Ishikawa (cell line): Measurements from ENCODE around the gene CTAG1B.

Source experiments
- CREB1 ChIP-seq: IDR thresholded peaks from 2 replicates; pipeline ENCODE4 v1.6.1; 2012; ENCODE audit warnings: low read depth
- EGR1 ChIP-seq: IDR thresholded peaks from 2 replicates; pipeline ENCODE4 v1.6.1; 2012
- EP300 ChIP-seq: IDR thresholded peaks from 2 replicates; pipeline ENCODE4 v1.6.1; 2012; ENCODE audit warnings: borderline replicate concordance
- FOXM1 ChIP-seq: IDR thresholded peaks from 2 replicates; pipeline ENCODE4 v1.6.1; 2012; ENCODE audit warnings: low read depth, borderline replicate concordance
- NFIC ChIP-seq: IDR thresholded peaks from 2 replicates; pipeline ENCODE4 v1.6.1; 2012
- RAD21 ChIP-seq: IDR thresholded peaks from 2 replicates; pipeline ENCODE4 v1.6.1; 2012; ENCODE audit warnings: low read depth
- TAF1 ChIP-seq: IDR thresholded peaks from 2 replicates; pipeline ENCODE4 v1.6.1; 2012; ENCODE audit warnings: low read depth, mild to moderate bottlenecking
- TCF12 ChIP-seq: IDR thresholded peaks from 2 replicates; pipeline ENCODE4 v1.6.1; 2012; ENCODE audit warnings: low read depth
- YY1 ChIP-seq: IDR thresholded peaks from 2 replicates; pipeline ENCODE4 v1.6.1; 2012; ENCODE audit warnings: low read depth
- ZBTB7A ChIP-seq: IDR thresholded peaks from 2 replicates; pipeline ENCODE4 v1.6.1; 2012; ENCODE audit warnings: low read depth
- TF ChIP-seq, protein P1 (sequence below): IDR thresholded peaks from 2 replicates; pipeline ENCODE4 v1.6.1; 2012
- TF ChIP-seq, protein P2 (sequence below): IDR thresholded peaks from 2 replicates; pipeline ENCODE4 v1.6.1; 2012
- TF ChIP-seq, protein P3 (sequence below): IDR thresholded peaks from 2 replicates; pipeline ENCODE4 v1.6.1; 2012; ENCODE audit warnings: low read depth, mild to moderate bottlenecking

DNA sequence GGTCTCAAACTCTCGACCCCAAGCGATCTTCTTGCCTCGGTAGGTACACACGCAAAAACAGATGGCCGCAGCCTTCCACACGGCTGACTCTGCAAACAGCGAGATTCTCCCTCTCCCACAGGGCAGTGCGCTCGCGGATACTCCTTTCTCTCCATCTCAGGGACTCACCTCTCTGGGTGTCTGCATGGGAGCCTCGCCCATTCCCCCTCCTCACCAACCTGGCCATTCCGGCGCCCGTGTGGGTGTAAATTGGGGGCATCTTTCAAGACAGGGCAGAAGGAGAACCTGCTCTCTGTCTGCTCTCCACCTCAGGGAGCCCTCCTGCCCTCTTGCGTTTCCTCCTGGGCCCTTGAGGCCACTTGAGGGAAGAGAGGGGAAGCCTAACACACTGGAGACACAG is 29.8 kb upstream of the CTAG1B start:
- TF ChIP-seq EGR1 (no peak), NFIC (no peak), EP300 (no peak), RAD21 (no peak), ZBTB7A (no peak), TCF12 (no peak), CREB1 (no peak), FOXM1 (no peak), YY1 (no peak), TAF1 (no peak)
- TF ChIP-seq, protein P1, sequence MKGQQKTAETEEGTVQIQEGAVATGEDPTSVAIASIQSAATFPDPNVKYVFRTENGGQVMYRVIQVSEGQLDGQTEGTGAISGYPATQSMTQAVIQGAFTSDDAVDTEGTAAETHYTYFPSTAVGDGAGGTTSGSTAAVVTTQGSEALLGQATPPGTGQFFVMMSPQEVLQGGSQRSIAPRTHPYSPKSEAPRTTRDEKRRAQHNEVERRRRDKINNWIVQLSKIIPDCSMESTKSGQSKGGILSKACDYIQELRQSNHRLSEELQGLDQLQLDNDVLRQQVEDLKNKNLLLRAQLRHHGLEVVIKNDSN, result no peak
- TF ChIP-seq, protein P2, sequence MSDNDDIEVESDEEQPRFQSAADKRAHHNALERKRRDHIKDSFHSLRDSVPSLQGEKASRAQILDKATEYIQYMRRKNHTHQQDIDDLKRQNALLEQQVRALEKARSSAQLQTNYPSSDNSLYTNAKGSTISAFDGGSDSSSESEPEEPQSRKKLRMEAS, result no peak
- TF ChIP-seq, protein P3, sequence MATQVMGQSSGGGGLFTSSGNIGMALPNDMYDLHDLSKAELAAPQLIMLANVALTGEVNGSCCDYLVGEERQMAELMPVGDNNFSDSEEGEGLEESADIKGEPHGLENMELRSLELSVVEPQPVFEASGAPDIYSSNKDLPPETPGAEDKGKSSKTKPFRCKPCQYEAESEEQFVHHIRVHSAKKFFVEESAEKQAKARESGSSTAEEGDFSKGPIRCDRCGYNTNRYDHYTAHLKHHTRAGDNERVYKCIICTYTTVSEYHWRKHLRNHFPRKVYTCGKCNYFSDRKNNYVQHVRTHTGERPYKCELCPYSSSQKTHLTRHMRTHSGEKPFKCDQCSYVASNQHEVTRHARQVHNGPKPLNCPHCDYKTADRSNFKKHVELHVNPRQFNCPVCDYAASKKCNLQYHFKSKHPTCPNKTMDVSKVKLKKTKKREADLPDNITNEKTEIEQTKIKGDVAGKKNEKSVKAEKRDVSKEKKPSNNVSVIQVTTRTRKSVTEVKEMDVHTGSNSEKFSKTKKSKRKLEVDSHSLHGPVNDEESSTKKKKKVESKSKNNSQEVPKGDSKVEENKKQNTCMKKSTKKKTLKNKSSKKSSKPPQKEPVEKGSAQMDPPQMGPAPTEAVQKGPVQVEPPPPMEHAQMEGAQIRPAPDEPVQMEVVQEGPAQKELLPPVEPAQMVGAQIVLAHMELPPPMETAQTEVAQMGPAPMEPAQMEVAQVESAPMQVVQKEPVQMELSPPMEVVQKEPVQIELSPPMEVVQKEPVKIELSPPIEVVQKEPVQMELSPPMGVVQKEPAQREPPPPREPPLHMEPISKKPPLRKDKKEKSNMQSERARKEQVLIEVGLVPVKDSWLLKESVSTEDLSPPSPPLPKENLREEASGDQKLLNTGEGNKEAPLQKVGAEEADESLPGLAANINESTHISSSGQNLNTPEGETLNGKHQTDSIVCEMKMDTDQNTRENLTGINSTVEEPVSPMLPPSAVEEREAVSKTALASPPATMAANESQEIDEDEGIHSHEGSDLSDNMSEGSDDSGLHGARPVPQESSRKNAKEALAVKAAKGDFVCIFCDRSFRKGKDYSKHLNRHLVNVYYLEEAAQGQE, result no peak
